GM23338 (cell line): ENCODE data around the gene OSBPL6. TPM values are rescaled to one million over a fixed set of nuclear protein-coding genes. Genes with fewer than 3 reads are reported as not detected.

Experiments used
- ATAC-seq: fragments of 200-7000 bp; cut with Tn5 transposase; 3 replicates; pipeline ENCODE4 v1.9.1; 2020
- DNase-seq: peaks from one replicate; pipeline ENCODE4 v3.0.0-alpha.2; 2015; ENCODE audit warnings: low spot score
- H2AFZ ChIP-seq: fragments of 200-600 bp; sonication (generic); 2 replicates; pipeline ENCODE4 v1.8.0; 2016; ENCODE audit warnings: antibody characterized with exemption, mild to moderate bottlenecking, moderate library complexity
- H3F3A ChIP-seq: fragments of 200-600 bp; sonication (generic); replicated peaks from 2 replicates; pipeline ENCODE4 v1.8.0; 2017; ENCODE audit warnings: antibody characterized with exemption, mixed run types, low read depth
- H3K27ac ChIP-seq: fragments of 200-600 bp; sonication (generic); 2 replicates; pipeline ENCODE4 v1.6.1; 2016; ENCODE audit warnings: low read depth
- H3K27me3 ChIP-seq: fragments of 200-600 bp; sonication (generic); 2 replicates; pipeline ENCODE4 v1.8.0; 2016; ENCODE audit warnings: mild to moderate bottlenecking, mixed run types, moderate library complexity; ENCODE audit not compliant: insufficient read depth
- H3K36me3 ChIP-seq: fragments of 200-600 bp; sonication (generic); 2 replicates; pipeline ENCODE4 v1.8.0; 2016; ENCODE audit warnings: mild to moderate bottlenecking; ENCODE audit not compliant: insufficient read depth
- H3K4me1 ChIP-seq: fragments of 200-600 bp; sonication (generic); 2 replicates; pipeline ENCODE4 v1.8.0; 2016; ENCODE audit warnings: mild to moderate bottlenecking, moderate library complexity; ENCODE audit not compliant: insufficient read depth
- H3K4me2 ChIP-seq: fragments of 200-600 bp; sonication (generic); 2 replicates; pipeline ENCODE4 v1.7.1; 2017; ENCODE audit warnings: mixed run types
- H3K4me3 ChIP-seq: fragments of 200-600 bp; sonication (generic); 2 replicates; pipeline ENCODE4 v1.6.1; 2016; ENCODE audit warnings: mixed run types
- H3K79me2 ChIP-seq: fragments of 200-600 bp; sonication (generic); replicated peaks from 2 replicates; pipeline ENCODE4 v1.8.0; 2017; ENCODE audit warnings: mild to moderate bottlenecking; ENCODE audit not compliant: insufficient read depth
- H3K9me2 ChIP-seq: fragments of 200-600 bp; sonication (generic); 2 replicates; pipeline ENCODE4 v1.8.0; 2017; ENCODE audit not compliant: insufficient read depth
- H4K20me1 ChIP-seq: fragments of 200-600 bp; sonication (generic); replicated peaks from 2 replicates; pipeline ENCODE4 v1.8.0; 2017; ENCODE audit warnings: mild to moderate bottlenecking; ENCODE audit not compliant: insufficient read depth
- H3K27ac Mint-ChIP-seq: 2 replicates; pipeline ENCODE4 v1.8.0; 2020; ENCODE audit warnings: inconsistent platforms, mild to moderate bottlenecking, moderate library complexity, mixed read lengths
- H3K27me3 Mint-ChIP-seq: 3 replicates; pipeline ENCODE4 v1.8.0; 2022; ENCODE audit warnings: low read depth, mild to moderate bottlenecking, moderate library complexity, mixed read lengths, inconsistent platforms; ENCODE audit not compliant: insufficient read depth, poor library complexity
- H3K36me3 Mint-ChIP-seq: 3 replicates; pipeline ENCODE4 v1.8.0; 2021; ENCODE audit warnings: low read depth, mild to moderate bottlenecking, inconsistent platforms, moderate library complexity, mixed read lengths
- H3K4me1 Mint-ChIP-seq: 3 replicates; pipeline ENCODE4 v1.8.0; 2020; ENCODE audit warnings: mild to moderate bottlenecking, inconsistent platforms, mixed read lengths
- H3K4me3 Mint-ChIP-seq: 3 replicates; pipeline ENCODE4 v1.8.0; 2021; ENCODE audit warnings: moderate library complexity, mild to moderate bottlenecking, inconsistent platforms, mixed read lengths
- H3K9me3 Mint-ChIP-seq: 3 replicates; pipeline ENCODE4 v1.8.0; 2020; ENCODE audit warnings: moderate library complexity, mild to moderate bottlenecking, inconsistent platforms, mixed read lengths
- CREB1 ChIP-seq: fragments of 250-450 bp; sonication (Bioruptor Pico); IDR thresholded peaks from 2 replicates; pipeline ENCODE4 v1.5.0; 2020; ENCODE audit warnings: low read depth, mild to moderate bottlenecking, moderate library complexity
- ETS1 ChIP-seq: IDR thresholded peaks from 2 replicates; pipeline ENCODE4 v1.6.1; 2016; ENCODE audit warnings: antibody characterized with exemption
- EZH2 ChIP-seq: fragments of 200-600 bp; sonication (generic); IDR thresholded peaks from one replicate; pipeline ENCODE4 v1.8.0; 2017; ENCODE audit warnings: antibody characterized with exemption, mild to moderate bottlenecking, low read depth; ENCODE audit not compliant: unreplicated experiment
- EZH2phosphoT487 ChIP-seq: fragments of 200-600 bp; sonication (generic); IDR thresholded peaks from one replicate; pipeline ENCODE4 v1.8.1; 2018; ENCODE audit warnings: antibody characterized with exemption; ENCODE audit not compliant: unreplicated experiment
- JUNB ChIP-seq: IDR thresholded peaks from one replicate; pipeline ENCODE4 v1.6.1; 2016; ENCODE audit warnings: antibody characterized with exemption; ENCODE audit not compliant: unreplicated experiment
- NANOG ChIP-seq: IDR thresholded peaks from 2 replicates; pipeline ENCODE4 v1.6.1; 2016; ENCODE audit warnings: antibody characterized with exemption, borderline replicate concordance
- POLR2AphosphoS5 ChIP-seq: IDR thresholded peaks from 2 replicates; pipeline ENCODE4 v1.6.1; 2016; ENCODE audit warnings: antibody characterized with exemption, low read depth
- REST ChIP-seq: IDR thresholded peaks from one replicate; pipeline ENCODE4 v1.6.1; 2018; ENCODE audit warnings: antibody characterized with exemption; ENCODE audit not compliant: unreplicated experiment
- STAT1 ChIP-seq: IDR thresholded peaks from one replicate; pipeline ENCODE4 v1.6.1; 2016; ENCODE audit warnings: antibody characterized with exemption; ENCODE audit not compliant: unreplicated experiment
- ZNF114 ChIP-seq: fragments of 250-450 bp; sonication (Bioruptor Pico); IDR thresholded peaks from 2 replicates; pipeline ENCODE4 v1.5.0; 2020; ENCODE audit warnings: mild to moderate bottlenecking, moderate library complexity
- ZNF331 ChIP-seq: fragments of 250-450 bp; sonication (Bioruptor Pico); IDR thresholded peaks from 2 replicates; pipeline ENCODE4 v1.5.0; 2020; ENCODE audit warnings: low read depth, mild to moderate bottlenecking, moderate library complexity
- polyA plus RNA-seq: library from polyadenylated mRNA; unstranded; fragments of >200 nt; fragmentation: Nextera tagmentation; extraction: Ambion mirVana; gene quantifications from 2 replicates; pipeline ENCODE4 v1.2.1, GENCODE V29; 2016
- total RNA-seq: library from RNA; depleted of rRNA; stranded (reverse); fragments of >200 nt; shearing (Covaris generic); gene quantifications from 2 replicates; pipeline ENCODE4 v1.2.3, GENCODE V29; 2014
- TF ChIP-seq, protein P1 (sequence below), 2 experiments: fragments of 200-600 bp in 1 of 2; sonication (generic) in 1 of 2; conservative IDR thresholded peaks; 2 replicates each; pipeline versions ENCODE4 v1.5.1 to v1.6.1; 2016 to 2017; ENCODE audit warnings: antibody characterized with exemption in 2 of 2, low read depth in 2 of 2, mild to moderate bottlenecking in 2 of 2, moderate library complexity in 1 of 2
- TF ChIP-seq, protein P2 (sequence below): fragments of 250-450 bp; sonication (Bioruptor Pico); IDR thresholded peaks from 2 replicates; pipeline ENCODE4 v1.5.0; 2020; ENCODE audit warnings: mild to moderate bottlenecking, moderate library complexity

Gene OSBPL6
- total and polyA plus RNA-seq, 2 experiments from 2014 or later = 6.0 to 8.5 TPM

GRCh38 chr2:178275600-178275999 lies 81.3 kb downstream of the OSBPL6 start:
- H3K4me1 Mint-ChIP-seq = peaks cover 38% of the 10 kb centered on the region
- peak overlapping the region; percentile 51 for H3K27ac ChIP-seq

More at GRCh38 chr2:178275600-178275999, 81.3 kb downstream of the OSBPL6 start:
- DNase-seq (no peak), ATAC-seq (no peak)
- H3K27me3 Mint-ChIP-seq = peaks cover 4% of the 10 kb centered on the region
- Histone ChIP-seq H3K36me3 (no peaks in the 10 kb centered on the region), H3K27me3 (no peaks in the 10 kb centered on the region), H3K4me1 (peaks cover 45% of the 10 kb centered on the region), H3K4me3 (no peak overlapping the region), H3K79me2 (no peaks in the 10 kb centered on the region), H2AFZ (no peak overlapping the region), H3F3A (no peaks in the 10 kb centered on the region), H3K4me2 (no peak overlapping the region), H4K20me1 (no peaks in the 10 kb centered on the region), H3K9me2 (no peaks in the 10 kb centered on the region)
- H3K9me3 Mint-ChIP-seq = no peaks in the 10 kb centered on the region
- H3K36me3 Mint-ChIP-seq = no peaks in the 10 kb centered on the region
- H3K27ac Mint-ChIP-seq = no peak overlapping the region
- H3K4me3 Mint-ChIP-seq = no peak overlapping the region
- TF ChIP-seq, protein P1, sequence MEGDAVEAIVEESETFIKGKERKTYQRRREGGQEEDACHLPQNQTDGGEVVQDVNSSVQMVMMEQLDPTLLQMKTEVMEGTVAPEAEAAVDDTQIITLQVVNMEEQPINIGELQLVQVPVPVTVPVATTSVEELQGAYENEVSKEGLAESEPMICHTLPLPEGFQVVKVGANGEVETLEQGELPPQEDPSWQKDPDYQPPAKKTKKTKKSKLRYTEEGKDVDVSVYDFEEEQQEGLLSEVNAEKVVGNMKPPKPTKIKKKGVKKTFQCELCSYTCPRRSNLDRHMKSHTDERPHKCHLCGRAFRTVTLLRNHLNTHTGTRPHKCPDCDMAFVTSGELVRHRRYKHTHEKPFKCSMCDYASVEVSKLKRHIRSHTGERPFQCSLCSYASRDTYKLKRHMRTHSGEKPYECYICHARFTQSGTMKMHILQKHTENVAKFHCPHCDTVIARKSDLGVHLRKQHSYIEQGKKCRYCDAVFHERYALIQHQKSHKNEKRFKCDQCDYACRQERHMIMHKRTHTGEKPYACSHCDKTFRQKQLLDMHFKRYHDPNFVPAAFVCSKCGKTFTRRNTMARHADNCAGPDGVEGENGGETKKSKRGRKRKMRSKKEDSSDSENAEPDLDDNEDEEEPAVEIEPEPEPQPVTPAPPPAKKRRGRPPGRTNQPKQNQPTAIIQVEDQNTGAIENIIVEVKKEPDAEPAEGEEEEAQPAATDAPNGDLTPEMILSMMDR (conservative IDR thresholded peaks at IDR 0.05; ENCODE audit: low read depth in 2 of 2) = no peak
- TF ChIP-seq ZNF331 (CRISPR knock-in tag) = no peak
- TF ChIP-seq POLR2AphosphoS5 = no peak
- TF ChIP-seq STAT1 = no peak
- no peak for TF ChIP-seq JUNB
- TF ChIP-seq REST = no peak
- no peak for TF ChIP-seq ZNF114 (CRISPR knock-in tag)
- TF ChIP-seq EZH2 = no peak
- TF ChIP-seq ETS1 = no peak
- no peak for TF ChIP-seq CREB1 (CRISPR knock-in tag)
- TF ChIP-seq NANOG = no peak
- no peak for TF ChIP-seq EZH2phosphoT487
- TF ChIP-seq, protein P2, sequence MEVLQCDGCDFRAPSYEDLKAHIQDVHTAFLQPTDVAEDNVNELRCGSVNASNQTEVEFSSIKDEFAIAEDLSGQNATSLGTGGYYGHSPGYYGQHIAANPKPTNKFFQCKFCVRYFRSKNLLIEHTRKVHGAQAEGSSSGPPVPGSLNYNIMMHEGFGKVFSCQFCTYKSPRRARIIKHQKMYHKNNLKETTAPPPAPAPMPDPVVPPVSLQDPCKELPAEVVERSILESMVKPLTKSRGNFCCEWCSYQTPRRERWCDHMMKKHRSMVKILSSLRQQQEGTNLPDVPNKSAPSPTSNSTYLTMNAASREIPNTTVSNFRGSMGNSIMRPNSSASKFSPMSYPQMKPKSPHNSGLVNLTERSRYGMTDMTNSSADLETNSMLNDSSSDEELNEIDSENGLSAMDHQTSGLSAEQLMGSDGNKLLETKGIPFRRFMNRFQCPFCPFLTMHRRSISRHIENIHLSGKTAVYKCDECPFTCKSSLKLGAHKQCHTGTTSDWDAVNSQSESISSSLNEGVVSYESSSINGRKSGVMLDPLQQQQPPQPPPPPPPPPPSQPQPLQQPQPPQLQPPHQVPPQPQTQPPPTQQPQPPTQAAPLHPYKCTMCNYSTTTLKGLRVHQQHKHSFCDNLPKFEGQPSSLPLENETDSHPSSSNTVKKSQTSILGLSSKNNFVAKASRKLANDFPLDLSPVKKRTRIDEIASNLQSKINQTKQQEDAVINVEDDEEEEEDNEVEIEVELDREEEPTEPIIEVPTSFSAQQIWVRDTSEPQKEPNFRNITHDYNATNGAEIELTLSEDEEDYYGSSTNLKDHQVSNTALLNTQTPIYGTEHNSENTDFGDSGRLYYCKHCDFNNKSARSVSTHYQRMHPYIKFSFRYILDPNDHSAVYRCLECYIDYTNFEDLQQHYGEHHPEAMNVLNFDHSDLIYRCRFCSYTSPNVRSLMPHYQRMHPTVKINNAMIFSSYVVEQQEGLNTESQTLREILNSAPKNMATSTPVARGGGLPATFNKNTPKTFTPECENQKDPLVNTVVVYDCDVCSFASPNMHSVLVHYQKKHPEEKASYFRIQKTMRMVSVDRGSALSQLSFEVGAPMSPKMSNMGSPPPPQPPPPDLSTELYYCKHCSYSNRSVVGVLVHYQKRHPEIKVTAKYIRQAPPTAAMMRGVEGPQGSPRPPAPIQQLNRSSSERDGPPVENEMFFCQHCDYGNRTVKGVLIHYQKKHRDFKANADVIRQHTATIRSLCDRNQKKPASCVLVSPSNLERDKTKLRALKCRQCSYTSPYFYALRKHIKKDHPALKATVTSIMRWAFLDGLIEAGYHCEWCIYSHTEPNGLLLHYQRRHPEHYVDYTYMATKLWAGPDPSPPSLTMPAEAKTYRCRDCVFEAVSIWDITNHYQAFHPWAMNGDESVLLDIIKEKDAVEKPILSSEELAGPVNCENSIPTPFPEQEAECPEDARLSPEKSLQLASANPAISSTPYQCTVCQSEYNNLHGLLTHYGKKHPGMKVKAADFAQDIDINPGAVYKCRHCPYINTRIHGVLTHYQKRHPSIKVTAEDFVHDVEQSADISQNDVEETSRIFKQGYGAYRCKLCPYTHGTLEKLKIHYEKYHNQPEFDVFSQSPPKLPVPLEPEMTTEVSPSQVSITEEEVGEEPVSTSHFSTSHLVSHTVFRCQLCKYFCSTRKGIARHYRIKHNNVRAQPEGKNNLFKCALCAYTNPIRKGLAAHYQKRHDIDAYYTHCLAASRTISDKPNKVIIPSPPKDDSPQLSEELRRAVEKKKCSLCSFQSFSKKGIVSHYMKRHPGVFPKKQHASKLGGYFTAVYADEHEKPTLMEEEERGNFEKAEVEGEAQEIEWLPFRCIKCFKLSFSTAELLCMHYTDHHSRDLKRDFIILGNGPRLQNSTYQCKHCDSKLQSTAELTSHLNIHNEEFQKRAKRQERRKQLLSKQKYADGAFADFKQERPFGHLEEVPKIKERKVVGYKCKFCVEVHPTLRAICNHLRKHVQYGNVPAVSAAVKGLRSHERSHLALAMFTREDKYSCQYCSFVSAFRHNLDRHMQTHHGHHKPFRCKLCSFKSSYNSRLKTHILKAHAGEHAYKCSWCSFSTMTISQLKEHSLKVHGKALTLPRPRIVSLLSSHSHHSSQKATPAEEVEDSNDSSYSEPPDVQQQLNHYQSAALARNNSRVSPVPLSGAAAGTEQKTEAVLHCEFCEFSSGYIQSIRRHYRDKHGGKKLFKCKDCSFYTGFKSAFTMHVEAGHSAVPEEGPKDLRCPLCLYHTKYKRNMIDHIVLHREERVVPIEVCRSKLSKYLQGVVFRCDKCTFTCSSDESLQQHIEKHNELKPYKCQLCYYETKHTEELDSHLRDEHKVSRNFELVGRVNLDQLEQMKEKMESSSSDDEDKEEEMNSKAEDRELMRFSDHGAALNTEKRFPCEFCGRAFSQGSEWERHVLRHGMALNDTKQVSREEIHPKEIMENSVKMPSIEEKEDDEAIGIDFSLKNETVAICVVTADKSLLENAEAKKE = no peak
